Measurements from ENCODE around the gene KRT24.
"Not testable (repeated sequence)": the region's sequence is repeated elsewhere in the genome, so short reads cannot be mapped to it uniquely, and the experiment has no call there.

The KRT24 gene

DNA sequence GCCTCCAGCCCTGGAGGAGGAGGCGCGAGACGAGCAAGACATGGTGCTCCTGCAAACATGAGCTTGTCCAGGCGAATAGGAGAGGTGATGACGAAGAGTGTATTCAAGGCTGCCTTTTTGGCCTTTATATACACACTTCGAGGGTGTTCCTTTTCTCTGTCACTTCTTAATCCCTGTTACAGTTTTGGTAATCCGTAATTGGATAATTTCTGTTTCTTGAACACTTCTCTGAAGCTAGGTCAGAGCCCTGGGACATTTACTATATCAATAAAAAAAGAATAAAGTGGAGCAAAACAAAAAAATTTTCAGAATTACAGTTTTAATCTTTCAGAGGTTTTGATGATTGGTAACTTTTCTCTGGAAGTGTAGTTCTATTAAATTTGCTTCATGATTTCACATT, at the start of gene KRT24:
KRT24 (minus strand) TSS at position 101 of the 400 bp plus-strand sequence; CDS start at position 42, 59 bp downstream.
- DNase-seq, result no peak

DNA sequence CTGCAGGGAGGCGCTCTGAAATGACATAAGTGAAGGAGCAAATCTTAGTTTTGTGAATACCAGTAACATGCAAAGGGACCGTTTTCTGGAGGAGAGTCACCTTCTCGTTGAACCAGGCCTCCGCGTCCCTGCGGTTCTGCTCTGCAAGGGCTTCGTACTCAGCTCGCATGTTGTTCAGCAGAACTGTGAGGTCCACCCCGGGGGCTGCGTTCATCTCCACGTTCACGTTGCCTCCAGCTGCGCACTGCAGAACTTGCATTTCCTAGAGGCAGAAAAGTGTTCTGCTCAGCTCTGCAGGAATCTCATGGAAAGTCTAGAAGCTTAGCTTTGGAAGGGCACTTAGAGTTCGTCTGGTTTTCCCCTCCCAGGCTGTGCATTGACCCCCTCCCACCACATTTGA, 47.5 kb upstream of the KRT24 start:
- no peak for DNase-seq

DNA sequence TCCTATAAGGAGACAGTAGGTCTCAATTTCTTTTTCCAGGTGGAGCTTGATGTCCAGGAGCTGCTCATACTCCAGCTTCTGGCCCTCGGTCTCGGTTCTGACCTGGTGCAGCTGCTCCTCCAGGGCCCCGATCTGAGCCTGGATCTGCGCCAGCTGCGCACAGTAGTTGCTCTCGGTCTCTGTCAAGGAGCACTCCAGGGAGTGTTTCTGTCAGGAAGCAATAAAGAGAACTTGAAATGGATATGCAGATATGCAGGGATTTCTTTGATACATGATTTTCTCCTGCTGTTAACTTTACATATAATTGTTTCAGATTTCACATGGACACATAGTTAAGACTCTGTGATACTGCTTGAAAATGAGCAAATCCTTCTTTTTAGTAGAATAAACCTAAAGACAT, 46.8 kb upstream of the KRT24 start:
- no peak for DNase-seq

DNA sequence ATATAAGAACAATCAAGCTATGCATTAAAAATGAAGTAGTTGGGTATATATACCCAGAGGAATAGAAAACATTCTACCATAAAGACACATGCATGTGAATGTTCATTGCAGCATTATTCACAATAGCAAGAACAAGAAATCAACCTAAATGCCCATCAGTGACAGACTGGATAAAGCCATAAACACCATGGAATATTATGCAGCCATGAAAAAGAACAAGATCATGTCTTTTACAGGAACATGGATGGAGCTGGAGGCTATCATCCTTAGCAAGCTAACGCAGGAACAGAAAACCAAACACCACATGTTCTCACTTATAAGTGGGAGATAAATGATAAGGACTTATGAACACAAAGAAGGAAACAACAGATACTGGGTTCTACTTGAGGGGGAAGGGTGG, 45.1 kb upstream of the KRT24 start:
- not testable (repeated sequence) for DNase-seq

DNA sequence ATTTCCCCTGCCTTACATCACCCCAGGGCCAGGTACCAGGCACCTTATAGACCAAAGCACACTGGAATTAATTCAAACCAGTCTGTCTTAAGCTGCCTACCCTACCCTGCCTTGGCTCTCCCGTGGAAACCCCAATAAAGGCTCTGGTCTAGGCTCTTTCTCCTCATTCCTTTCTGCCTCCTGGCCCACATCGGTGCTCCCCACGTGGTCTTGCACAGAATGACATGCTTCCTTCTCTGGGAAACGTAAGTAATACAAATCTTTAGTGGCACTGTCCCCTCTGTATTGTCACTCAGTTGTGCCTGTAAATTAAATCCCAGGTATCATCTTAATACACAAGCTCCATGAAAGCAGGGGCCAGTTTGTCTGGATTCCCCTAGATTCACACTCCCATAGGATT, 35.0 kb upstream of the KRT24 start:
- no peak for DNase-seq

DNA sequence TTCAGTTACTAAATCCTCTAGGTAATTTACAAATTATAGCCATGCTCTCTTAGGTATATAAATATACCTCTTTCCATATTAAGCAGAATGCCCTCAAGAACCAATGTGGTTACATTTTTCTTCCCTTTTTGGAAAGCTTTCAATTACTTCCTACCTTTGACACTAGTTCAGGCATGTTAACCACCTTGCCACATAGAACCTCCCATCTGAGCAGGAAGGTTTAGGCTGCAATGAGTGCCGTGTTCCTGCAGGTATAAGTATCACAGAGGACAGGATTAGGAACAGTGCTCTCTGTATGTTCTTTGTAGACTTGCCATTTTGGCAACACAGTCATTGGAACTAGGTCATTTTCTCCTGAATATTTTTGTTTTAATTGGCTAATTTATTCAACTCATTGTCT, 31.5 kb upstream of the KRT24 start:
- DNase-seq, result no peak

DNA sequence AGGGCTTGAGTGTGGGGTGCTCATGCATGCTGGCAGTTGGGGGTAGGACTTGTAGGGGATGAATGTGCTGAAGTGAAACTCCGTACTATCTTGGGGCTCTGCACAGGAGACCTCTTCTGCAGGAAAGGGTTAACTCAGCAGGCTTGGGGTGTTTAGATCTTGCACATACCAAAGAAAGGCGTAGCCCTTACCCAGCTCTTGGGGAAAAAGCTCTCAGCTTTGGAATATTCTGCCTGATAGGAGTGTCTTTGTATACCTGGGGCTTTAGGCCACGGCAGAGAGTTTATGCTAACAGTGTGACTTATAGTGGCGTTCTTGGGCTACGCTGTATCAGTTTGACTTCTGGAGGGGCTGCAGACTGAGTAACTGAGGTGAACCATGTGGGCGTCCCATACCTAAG, 30.5 kb upstream of the KRT24 start:
- no peak for DNase-seq

DNA sequence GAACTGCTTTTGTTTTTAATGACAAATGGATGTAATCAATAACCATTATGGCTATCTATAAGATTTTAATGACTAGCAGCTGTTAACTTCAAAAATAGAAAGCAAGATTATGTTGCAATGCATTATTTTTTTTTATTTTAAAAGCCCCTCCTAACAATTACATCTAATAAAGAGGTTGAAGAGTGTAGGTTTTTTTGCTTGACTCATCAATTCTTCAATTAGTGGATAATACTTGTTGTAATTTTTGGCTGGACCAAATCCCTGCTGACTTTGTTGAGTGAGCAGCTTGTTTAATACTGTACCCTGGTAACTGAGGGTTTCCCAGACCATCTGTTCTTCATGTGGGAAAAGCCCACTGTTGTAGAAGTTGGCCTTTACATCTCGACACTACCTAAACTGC, 27.4 kb upstream of the KRT24 start:
- no peak for DNase-seq

DNA sequence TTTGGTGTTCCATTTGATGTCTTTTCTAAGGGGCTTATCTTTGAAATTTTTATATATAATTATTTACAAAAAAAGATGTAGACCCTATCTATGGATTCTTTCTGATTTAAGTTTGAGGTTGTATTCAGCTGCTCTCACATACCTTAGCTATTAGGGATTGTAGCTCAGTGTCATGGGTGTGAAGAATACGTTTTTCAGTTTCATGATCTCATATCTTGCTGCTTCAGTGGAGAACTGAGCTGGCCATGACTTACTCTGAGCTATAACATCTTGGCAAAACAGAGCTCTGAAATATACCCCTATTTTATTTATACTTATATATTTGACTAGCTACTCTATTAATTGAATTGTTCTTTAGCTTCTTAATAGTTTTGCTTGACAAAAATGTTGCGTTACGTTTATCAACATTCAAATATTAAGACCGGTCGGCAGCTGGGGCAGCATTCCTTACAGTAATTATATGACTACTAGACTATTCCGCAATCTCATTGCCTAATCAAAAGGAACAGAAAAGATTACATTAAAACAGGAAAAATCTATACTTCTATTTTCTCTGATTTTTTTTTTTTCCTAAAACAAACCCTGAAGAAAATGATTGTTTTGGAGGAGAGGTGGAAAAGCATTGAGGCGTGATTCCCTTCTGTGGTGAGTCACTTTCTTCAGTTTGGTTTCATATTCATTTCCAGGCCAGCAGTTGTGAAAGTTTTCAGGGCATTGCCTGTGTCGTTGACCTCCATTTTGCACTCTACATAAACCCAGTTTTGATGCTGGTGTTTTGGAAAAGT, 24.1 kb upstream of the KRT24 start:
- no peak for DNase-seq

DNA sequence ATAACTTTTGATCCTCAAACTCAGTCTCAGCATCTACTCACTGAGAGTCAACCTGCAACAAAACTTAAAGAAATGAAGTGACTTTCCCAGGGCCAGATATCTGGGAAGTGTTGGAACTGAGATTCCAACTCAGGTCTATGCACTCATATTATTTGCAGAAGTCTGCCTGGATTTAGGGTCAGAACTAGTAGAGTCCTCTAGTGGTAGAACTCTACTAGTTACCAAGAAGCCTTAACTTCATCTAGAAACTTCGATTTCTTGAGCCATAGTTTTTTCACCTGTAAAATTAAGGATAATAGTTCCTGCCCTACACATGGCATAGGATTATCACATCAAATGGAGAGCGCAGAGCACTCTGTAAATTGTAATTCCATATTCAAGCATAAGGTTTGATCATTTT, 23.4 kb upstream of the KRT24 start:
- no peak for DNase-seq

DNA sequence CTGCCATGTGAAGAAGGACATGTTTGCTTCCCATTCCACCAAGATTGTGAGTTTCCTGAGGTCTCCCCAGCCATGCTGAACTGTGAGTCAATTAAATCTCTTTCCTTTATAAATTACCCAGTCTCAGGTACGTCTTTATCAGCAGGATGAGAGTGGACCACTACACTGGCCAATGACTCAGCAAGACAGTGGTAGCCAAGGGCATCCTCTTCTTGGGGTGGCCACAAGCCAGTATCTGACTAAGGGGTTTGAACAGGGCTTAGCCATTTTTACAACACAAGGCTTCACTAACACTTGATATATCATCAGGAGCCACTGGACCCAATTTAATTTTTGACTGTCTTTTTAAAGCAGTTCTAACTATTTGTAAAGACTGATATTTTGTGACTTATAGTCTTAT, 21.1 kb upstream of the KRT24 start:
- no peak for DNase-seq

DNA sequence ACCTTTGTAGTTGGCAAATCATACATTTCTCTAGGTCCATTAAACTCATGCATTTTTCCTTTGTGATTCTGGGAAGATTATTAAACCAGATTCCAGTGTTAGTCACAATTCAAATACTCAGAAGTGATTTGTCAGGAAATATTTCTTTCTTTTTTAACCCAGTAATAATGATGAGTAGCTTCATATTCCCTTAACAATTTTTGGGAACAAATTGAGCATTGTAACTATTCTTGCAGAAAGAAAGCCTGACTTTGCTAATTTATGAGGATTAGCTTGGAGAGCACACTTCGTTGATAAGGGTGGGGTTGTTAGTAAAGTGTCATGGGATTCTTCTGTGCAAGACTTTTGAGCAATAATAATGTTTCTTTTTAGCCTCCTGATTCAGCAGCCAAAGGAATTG, 18.7 kb upstream of the KRT24 start:
- DNase-seq, result no peak

DNA sequence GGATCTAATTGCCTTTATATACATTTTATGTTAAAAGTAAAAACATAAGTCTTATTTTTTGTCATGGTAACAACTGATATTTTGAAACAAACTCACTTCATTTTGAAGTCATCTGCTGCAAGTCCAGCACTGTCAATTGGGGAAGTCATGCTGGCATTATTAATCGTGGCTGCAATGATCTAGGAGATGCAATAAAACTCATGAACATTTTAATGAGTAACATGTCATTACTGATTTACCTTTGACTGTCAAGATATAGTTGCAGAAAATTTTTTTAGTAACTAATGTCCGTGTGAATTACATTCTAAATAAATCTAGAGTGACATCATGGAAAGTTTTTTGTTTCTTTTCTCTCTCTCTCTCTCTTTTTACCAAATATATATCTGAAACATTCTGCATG, 17.3 kb upstream of the KRT24 start:
- DNase-seq, result no peak

DNA sequence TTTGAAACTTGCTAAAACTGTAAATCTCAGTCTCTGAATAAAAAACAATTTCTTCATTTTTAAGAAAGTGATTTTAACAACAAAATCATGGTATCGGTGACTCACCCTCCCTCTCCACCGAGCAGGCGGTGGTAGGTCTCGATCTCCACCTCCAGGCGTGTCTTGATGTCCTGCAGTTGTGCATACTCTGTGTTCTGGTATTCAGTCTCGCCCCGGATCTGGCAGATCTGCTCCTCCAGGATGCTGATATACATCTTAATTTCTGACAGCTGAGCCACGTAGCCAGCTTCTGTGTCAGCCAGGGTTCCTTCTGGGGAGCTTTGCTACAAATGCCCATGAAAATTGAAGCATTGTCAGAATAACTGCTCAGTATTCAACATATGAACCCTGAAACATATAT, 15.4 kb upstream of the KRT24 start:
- DNase-seq, result no peak

DNA sequence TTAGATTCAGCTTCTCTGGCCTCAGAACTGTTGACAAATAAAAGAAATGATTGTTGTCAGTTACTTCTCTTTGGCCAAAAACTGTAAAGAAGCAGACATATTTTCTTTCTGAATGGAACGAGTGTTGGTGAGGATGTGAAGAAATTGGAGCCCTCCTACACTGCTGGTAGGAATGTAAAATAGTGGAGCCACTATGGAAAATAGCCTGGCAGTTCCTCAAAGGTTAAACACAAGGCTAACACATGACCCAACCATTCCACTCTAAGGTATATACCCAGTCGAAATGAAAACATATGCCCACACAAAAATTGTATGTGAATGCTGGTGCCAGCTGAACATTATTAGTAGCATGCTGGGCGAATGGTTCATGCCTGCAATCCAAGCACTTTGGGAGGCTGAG, 14.2 kb upstream of the KRT24 start:
- DNase-seq, result no peak

DNA sequence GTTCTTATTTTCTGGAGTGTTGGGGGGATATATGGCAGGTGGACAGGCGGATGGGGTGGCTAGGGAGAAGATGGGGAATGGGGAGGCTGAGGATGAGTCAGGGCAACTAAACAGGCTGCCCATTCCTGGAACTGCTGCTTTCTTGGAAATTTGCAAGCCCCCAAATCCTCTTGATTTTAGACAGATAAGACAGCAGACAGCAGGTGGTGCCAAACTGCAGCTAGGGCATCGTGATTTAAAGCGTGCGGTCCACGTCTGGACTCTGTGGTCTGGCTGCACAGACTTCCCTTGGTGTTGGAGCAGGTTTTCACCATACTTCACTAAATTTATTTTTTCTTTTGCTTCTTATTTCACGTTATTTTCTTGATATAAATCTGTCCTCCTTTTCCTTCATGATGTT, 10.9 kb upstream of the KRT24 start:
- DNase-seq, result no peak

DNA sequence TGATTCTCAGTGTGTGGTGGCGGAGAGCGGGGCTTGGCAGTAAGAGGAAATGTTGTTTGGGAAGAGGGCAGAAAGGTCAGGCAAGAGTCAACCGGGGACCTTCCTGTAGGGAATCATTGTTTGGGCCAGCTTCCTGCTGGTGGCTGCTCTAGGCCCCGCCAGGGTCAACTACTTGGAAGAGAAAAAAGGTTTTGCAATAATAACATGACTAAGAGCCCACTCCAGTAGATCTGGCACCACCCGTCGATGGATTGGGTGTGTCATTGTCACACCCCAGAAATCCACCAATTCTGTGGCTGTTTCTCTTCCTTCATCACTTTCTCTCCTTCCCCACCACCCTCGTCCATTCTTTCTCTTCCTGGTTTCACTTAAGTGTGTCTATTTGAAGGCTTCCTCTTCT, 4.2 kb upstream of the KRT24 start:
- DNase-seq, result no peak

DNA sequence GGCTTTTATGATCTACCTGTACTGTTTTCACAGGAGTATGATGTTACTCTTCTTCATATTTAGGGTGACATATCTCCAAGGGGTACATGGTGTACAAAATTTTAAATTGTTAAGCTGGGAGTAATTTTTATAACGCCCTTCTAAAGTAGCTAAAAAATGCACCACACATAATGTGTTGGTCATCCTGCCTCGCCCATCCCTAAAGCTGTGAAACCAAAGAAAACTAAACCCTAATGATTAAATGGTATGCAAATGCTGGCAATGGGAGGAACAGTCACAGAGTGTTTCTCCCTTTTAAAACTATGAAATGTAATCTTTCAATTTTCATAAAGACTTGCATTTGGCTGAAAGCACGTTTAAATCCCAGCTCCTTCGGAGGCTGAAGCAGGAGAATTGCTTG, 2.0 kb upstream of the KRT24 start:
- no peak for DNase-seq

DNA sequence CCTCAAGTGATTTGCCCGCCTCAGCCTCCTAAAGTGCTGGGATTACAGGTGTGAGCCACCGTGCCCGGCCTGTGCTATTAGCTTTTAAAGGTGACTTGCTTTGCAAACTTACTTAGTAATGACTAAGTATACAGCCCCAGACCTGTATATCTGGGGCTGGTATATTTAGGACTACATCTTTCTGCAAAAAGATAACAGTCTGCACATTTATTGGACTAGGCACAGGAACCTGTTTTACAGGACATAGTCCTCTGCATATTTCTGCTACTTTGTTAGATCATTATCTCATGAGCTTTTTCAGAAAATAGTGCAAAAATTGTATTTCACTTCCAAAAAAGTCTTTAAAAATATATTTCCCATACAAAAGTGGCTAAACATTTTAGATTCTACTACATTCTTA, 1.3 kb downstream of the KRT24 start:
- no peak for DNase-seq

DNA sequence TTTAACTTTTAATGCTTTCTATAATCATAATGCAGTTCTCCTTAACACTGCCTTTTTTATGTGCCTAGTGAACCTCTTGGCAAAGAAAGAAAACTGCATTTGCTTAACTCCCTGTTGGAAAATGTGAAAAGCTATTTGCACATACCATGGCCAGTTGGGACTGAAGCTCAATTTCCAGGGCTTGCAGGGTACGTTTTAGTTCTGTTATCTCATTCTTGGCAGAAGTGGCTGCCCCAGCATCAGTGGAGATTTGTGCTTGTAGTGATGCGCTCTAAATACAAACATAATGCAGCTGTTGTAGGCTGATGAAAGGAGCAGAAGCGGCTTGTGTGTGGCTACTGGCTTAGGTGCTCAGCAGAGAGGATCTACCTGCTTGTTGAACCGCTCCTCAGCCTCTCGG, 3.7 kb downstream of the KRT24 start:
- no peak for DNase-seq

DNA sequence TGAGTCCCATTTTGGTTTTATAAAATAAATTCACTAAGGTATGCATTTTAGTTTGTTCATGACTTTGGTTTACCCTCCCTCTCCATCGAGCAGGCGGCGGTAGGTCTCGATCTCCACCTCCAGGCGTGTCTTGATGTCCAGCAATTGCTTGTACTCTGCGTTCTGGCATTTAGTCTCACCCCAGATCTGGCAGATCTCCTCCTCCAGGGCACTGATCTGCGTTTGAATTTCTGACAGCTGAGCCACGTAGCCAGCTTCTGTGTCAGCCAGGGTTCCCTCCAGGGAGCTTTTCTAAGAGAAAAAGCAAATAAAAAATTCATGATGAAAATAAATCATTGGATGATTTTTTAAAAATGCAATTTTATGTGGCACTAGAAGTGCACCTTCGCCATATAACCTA, 4.2 kb downstream of the KRT24 start:
- DNase-seq, result no peak

DNA sequence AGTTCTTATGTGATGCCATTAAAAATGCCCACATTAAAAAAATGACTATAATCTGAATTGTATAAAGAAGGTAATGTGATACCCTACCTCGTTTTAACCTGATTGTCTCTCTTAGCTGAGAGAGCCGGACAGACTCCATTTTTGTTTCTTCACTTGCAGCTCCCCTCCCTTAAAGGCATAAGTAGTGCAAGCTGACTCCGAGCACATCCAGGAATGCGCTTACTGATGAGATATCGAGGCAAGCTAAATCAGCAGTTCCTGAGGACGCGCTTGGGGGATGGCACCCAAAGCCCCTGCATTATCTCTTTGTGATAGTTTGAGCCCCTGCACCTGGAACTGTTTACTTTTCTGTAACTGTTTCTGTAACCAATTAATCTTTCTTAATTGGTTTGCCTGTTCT, 6.3 kb downstream of the KRT24 start:
- no peak for DNase-seq

DNA sequence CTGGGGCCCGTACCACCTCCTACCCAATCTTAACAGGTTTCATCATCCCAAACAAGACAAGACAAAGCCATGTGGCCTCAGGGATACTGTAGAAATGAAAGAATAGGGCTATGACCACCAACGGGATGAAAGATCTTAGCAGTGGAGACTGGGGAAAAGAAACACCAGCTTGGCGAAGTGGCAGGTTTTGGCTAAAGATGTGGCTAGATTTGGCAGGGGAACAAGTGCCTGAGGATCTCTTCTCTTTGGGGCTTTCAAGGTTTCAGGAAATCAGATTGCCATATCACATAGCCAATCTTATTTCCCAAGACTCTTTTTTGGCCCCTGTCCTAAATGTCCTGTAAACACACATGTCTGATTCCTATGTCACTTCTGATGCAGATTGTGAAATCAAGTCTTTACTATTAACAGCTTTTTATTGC, 6.9 kb downstream of the KRT24 start:
- DNase-seq, result no peak

DNA sequence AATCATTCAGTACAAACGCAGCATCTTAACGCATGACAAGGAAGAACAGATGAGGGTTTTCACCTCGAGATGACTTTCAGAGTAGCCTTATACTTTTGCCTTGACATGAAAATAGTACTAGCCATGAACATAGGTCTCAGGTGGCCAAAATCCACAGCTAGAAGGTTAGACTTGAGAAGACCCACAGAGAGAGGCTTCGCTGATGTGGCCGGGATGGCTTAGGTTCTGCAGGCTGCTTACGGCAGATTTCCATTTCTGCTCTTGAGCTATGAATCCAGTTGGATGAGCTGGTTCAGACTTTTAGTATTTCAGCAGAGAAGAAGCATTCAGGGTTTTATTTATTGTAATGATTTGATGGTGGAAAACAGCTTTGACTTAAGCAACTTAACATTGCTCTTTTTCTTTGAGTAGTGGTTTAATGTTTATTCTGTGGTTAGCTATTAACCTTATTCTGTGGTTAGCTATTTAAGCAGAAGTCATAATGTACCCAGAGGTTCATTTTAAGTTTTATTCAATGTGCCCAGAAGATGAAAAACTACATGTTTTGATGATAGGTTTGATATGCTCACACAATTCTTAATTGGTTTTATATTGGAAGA, 7.6 kb downstream of the KRT24 start:
- no peak for DNase-seq

DNA sequence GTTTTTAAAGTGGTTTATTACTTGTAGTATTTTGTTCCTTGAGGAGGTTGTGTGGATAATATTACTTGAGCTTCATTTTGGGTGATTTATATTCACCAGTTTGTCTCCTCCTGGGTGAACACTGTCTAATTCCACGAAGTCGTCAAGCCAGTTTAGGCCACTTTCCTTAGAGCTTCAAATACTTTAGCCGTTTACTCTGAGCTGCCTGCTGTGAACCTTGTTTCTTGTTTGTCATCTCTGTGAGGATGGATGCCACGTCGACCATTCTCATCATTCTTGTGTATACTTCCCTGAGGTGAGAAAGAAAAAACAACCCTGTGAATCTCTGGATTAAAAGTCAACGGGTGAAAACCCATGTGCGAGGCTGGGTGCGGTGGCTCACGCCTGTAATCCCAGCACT, 9.0 kb downstream of the KRT24 start:
- no peak for DNase-seq

Measured in NCI-H187 (cell line).